ENCODE results near the gene TNFRSF25. TPM values are rescaled to one million over a fixed set of nuclear protein-coding genes. Genes with fewer than 3 reads are reported as not detected.
"Not testable (repeated sequence)": the region's sequence is repeated elsewhere in the genome, so short reads cannot be mapped to it uniquely, and the experiment has no call there.

TNFRSF25 gene
- total and polyA plus RNA-seq, 4 donors, result 9.5 to 37.5 (median 21.4) TPM

DNA sequence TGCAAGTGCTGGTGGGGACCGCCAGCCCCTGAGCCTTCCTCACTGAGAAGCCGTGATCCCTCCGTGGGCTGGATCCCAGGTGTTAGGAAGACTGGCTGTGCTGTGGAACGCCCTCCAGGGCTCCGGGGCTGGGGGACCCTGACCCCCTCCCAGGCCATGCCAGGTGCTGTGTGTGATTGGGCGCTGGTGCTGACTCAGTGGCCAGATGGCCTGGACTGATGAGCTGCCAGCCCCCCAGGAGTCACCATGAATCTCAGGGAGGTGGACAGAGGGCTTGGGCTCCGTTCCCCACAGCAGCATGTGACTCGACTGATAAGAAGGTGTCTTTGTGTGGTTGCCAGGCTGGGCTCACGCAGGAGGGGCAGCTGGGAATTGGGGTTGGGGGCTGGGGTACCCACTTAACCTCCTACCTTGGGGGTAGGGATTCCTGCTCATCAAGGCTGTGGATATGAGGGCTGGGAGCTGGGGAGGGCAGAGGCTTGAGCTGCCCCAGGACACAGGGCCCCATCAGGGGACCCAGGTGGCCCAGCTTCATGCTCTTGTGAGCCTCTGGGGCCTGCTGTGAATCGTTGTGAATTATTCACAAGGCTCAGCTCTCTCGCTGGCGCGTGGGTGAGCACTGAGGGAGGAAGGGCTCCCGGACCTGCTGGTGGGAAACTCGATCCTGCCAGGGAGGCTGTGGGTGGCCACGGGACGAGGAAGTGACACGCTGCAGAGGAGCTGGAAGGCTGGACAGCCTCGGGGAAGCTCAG, 36.1 kb downstream of the TNFRSF25 start:
- not testable (repeated sequence) for H3K27ac ChIP-seq (ENCODE audit: low read depth, low read length); H3K36me3 ChIP-seq (ENCODE audit: control insufficient read depth, insufficient read depth, low read length); H3K9me3 ChIP-seq (ENCODE audit: control insufficient read depth, insufficient read depth, low read length); H3K4me3 ChIP-seq (ENCODE audit: low read depth, low read length)
- 19% methylated on average over 15 of the region's 19 CpGs for WGBS (ENCODE audit: insufficient coverage)
- Histone ChIP-seq H3K27me3 (ENCODE audit: control insufficient read depth, insufficient read depth, low read length) (peaks cover 23% of the 10 kb centered on the region), H3K4me1 (ENCODE audit: control insufficient read depth, insufficient read depth, low read length) (peaks cover 27% of the 10 kb centered on the region)
- peak in 1 of 6 donors; percentile 41 for DNase-seq (ENCODE audit: low read depth in 4 of 6, low spot score in 6 of 6)

DNA sequence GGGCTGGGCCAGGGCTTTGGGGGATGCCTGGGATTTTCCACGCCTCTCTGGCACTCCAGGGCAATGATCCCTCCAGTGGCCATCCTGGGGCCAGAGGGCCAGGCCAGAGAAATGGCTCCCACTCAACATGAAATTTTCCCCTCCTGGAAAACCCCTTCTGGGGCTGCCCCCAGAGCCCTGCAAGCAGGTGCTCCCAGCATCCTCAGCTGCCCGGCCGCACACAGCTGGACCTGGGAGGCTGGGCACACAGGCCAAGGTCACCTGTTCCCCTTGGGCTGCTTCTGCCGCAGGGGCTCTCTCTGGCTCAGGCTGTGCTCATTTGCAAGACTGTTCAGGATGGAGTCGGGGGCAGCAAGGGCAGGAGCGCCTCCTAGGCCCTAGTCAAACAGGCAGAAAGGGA, 37.5 kb downstream of the TNFRSF25 start:
- peaks cover 34% of the 10 kb centered on the region for H3K27me3 ChIP-seq (ENCODE audit: control insufficient read depth, insufficient read depth, low read length)
- not testable (repeated sequence) for H3K4me3 ChIP-seq (ENCODE audit: low read depth, low read length); H3K9me3 ChIP-seq (ENCODE audit: control insufficient read depth, insufficient read depth, low read length); H3K27ac ChIP-seq (ENCODE audit: low read depth, low read length); H3K36me3 ChIP-seq (ENCODE audit: control insufficient read depth, insufficient read depth, low read length); DNase-seq (ENCODE audit: low read depth in 4 of 6, low spot score in 6 of 6)
- H3K4me1 ChIP-seq (ENCODE audit: control insufficient read depth, insufficient read depth, low read length), result peaks cover 30% of the 10 kb centered on the region
- WGBS (ENCODE audit: insufficient coverage), result 81% methylated on average over 6 of the region's 6 CpGs

DNA sequence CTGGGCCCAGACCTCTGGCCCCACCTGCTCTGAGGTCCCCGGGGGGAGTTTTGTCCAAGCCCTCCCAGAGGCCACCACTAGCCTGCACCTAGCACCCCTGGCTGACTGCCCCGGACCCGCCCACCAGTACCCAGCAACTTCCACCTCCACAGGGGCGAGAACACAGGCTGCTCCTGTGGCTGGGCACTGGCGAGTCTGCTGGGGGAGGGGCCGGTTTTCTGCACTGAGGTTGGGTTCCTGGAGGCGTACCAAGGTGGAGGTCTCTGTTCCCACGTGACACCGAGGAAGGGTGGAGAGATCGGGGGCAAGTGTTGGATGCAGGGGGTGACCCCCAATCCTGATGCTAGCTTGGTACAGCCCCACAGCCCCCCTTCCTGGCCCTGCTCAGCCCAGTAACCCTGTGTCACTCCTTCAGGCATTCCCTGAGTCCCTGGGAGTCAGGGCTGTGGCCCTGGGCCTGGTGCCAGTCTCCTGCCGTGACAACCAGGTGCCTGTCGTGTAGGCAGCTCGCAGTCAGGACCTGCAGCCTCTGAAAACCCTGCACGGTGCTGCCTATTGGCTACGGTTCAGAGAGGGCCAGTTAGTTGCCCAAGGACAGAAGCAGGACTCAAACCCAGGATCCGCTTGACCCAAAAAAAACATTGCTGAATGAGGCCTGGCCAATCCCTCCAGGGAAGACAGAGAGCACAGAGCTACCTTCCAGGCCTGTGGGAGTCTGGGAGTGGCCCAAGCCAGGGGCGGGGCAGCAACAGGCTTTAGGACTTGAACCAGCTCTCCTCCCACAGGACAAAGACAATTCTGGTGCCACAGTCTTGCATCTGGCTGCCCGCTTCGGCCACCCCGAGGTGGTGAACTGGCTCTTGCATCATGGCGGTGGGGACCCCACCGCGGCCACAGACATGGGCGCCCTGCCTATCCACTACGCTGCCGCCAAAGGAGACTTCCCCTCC, 38.3 kb downstream of the TNFRSF25 start:
- WGBS (ENCODE audit: insufficient coverage), result 79% methylated on average over 21 of the region's 26 CpGs
- peaks cover 41% of the 10 kb centered on the region for H3K27me3 ChIP-seq (ENCODE audit: control insufficient read depth, insufficient read depth, low read length)

DNA sequence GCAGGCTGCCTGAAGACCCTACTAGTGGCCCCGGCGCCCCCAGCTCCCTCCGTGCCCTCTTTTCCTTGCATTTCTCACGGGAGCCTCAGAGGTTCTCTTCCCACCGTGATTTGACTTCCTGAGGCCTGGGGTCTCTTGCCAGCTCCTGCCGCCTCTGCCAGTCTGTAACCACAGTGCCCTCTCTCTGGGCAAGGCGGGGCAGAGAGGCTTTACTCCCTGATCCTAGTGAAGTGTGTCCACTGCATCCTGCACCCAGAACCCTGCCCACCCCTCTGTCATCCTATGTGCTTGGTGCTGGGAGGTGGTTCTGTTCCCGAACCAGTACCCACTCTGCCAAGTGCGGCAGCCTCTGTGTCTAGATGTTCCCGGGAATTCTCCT, 39.0 kb downstream of the TNFRSF25 start:
- 80% methylated on average over 8 of the region's 10 CpGs for WGBS (ENCODE audit: insufficient coverage)
- no peak for DNase-seq (ENCODE audit: low read depth in 4 of 6, low spot score in 6 of 6)
- H3K9me3 ChIP-seq (ENCODE audit: control insufficient read depth, insufficient read depth, low read length), result no peaks in the 10 kb centered on the region
- H3K4me1 ChIP-seq (ENCODE audit: control insufficient read depth, insufficient read depth, low read length), result peaks cover 39% of the 10 kb centered on the region
- H3K27me3 ChIP-seq (ENCODE audit: control insufficient read depth, insufficient read depth, low read length), result peaks cover 43% of the 10 kb centered on the region
- H3K36me3 ChIP-seq (ENCODE audit: control insufficient read depth, insufficient read depth, low read length), result no peaks in the 10 kb centered on the region
- no peak overlapping the region for H3K27ac ChIP-seq (ENCODE audit: low read depth, low read length)
- no peak overlapping the region for H3K4me3 ChIP-seq (ENCODE audit: low read depth, low read length)

More for the DNA sequence above, 38.3 kb downstream of the TNFRSF25 start:
- Histone ChIP-seq H3K9me3 (ENCODE audit: control insufficient read depth, insufficient read depth, low read length) (no peaks in the 10 kb centered on the region), H3K36me3 (ENCODE audit: control insufficient read depth, insufficient read depth, low read length) (no peaks in the 10 kb centered on the region), H3K27ac (ENCODE audit: low read depth, low read length) (no peak overlapping the region), H3K4me1 (ENCODE audit: control insufficient read depth, insufficient read depth, low read length) (peaks cover 37% of the 10 kb centered on the region), H3K4me3 (ENCODE audit: low read depth, low read length) (no peak overlapping the region)
- DNase-seq (ENCODE audit: low read depth in 4 of 6, low spot score in 6 of 6), result no peak

DNA sequence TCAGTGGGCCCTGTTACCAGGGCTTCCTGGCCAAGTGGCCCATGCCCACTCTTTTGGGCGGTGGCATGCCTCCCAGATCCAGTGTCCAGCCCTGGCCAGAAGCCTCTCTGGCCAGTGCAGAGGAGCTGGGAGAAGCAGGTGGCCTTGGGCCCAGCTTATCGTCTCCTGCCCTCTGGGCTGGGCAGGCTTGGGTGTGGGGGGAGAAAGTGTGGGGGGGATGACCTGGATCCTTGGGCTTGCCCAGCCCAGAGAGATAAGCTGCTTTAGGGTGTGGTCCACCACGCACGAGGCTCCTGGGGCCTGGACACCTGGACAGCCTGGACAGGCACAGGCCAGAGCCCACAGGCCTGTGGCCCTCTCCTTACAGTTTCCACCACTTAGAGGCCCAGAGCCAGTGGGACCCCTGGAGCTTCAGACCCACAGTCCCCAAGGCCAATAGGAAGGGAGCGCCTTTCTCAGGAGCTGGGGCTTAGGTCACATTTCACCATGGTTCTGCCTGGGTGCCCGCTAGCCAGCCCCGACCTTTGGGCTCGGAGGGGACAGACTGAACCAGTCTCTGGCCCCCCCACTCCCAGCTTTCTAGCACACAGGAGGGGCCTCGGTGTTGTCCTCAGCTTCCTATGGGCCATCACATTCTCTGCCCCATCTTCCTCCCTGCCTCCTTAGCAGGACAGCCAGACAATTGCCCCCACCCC, 39.5 kb downstream of the TNFRSF25 start:
- Histone ChIP-seq H3K36me3 (ENCODE audit: control insufficient read depth, insufficient read depth, low read length) (no peaks in the 10 kb centered on the region), H3K9me3 (ENCODE audit: control insufficient read depth, insufficient read depth, low read length) (no peaks in the 10 kb centered on the region), H3K27me3 (ENCODE audit: control insufficient read depth, insufficient read depth, low read length) (peaks cover 48% of the 10 kb centered on the region), H3K4me1 (ENCODE audit: control insufficient read depth, insufficient read depth, low read length) (peaks cover 39% of the 10 kb centered on the region), H3K4me3 (ENCODE audit: low read depth, low read length) (no peak overlapping the region), H3K27ac (ENCODE audit: low read depth, low read length) (no peak overlapping the region)
- WGBS (ENCODE audit: insufficient coverage), result 91% methylated on average over 9 of the region's 9 CpGs
- no peak for DNase-seq (ENCODE audit: low read depth in 4 of 6, low spot score in 6 of 6)

DNA sequence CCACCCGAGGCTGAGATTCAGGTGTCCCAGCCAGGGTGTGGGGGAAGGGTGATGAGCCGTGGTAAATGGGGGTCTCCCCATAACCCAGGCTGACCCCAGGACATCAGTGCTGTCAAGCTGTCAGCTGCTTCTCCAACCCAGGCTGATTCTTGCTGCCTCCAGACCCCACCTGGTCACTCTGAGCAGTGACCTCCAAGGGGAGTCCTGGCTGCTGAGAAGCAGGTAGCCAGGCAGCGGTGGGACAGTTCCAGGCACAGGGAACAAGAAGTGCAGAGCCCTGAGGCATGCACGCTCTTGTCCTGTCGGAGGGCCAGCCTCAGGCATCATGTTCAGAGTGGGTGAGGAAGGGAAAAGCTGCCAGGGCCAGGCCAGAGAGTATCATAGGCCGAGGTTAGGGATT, 40.3 kb downstream of the TNFRSF25 start:
- no peaks in the 10 kb centered on the region for H3K9me3 ChIP-seq (ENCODE audit: control insufficient read depth, insufficient read depth, low read length)
- no peak for DNase-seq (ENCODE audit: low read depth in 4 of 6, low spot score in 6 of 6)
- no peak overlapping the region for H3K4me3 ChIP-seq (ENCODE audit: low read depth, low read length)
- no peak overlapping the region for H3K27ac ChIP-seq (ENCODE audit: low read depth, low read length)
- peaks cover 56% of the 10 kb centered on the region for H3K27me3 ChIP-seq (ENCODE audit: control insufficient read depth, insufficient read depth, low read length)
- no peaks in the 10 kb centered on the region for H3K36me3 ChIP-seq (ENCODE audit: control insufficient read depth, insufficient read depth, low read length)
- peaks cover 39% of the 10 kb centered on the region for H3K4me1 ChIP-seq (ENCODE audit: control insufficient read depth, insufficient read depth, low read length)
- 90% methylated on average over 5 of the region's 6 CpGs for WGBS (ENCODE audit: insufficient coverage)

DNA sequence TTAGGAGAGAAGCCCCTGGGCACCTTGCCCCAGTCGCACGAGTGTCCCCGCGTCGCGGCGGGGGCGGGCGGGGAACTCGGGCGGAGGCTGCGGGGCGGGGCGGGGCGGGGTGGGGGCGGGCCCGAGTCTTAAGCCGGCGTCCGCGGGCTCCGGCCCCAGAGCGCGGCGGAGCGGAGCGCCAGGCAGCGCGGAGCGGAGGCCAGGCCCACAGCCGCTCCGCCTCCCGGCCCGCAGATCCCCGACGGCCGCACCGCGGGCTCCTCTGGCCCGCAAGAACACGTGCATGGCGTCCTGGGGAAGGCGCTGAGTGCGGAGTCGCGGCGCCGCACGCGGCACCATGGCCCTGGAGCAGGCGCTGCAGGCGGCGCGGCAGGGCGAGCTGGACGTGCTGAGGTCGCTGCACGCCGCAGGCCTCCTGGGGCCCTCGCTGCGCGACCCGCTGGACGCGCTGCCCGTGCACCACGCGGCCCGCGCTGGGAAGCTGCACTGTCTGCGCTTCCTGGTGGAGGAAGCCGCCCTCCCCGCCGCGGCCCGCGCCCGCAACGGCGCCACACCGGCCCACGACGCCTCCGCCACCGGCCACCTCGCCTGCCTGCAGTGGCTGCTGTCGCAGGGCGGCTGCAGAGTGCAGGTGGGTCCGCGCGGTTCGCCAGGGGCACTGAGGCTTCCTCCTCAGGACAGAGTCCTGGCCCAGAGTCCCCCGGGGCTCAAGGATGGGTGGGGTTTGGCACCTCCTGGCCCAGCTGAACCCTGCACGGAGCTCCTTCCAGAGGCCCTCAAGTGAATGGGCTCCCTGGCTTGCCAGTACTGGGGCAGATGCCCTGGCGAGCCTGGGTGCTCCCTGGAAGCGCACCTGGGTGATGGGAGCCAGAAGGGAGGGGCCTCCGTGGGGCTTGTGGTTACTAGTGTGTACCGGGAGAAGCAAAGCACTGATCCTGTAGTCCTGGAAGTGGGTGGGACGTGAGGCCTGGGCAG, 41.1 kb downstream of the TNFRSF25 start, which contains the start of gene ESPN:
Gene ESPN, plus strand, starts transcription at position 158 of the 975 bp plus-strand sequence. Its CDS starts 180 bp downstream, at position 338.
- no peak within 1 kb of the TSS for H3K27ac ChIP-seq (ENCODE audit: low read depth, low read length)
- H3K36me3 ChIP-seq (ENCODE audit: control insufficient read depth, insufficient read depth, low read length), result no peaks in the 10 kb centered on the region
- no peak within 1 kb of the TSS for H3K4me3 ChIP-seq (ENCODE audit: low read depth, low read length)
- 8% methylated on average over 99 of the region's 99 CpGs for WGBS (ENCODE audit: insufficient coverage)
- H3K27me3 ChIP-seq (ENCODE audit: control insufficient read depth, insufficient read depth, low read length), result peaks cover 63% of the 10 kb centered on the region
- no peak for DNase-seq (ENCODE audit: low read depth in 4 of 6, low spot score in 6 of 6)
- no peaks in the 10 kb centered on the region for H3K9me3 ChIP-seq (ENCODE audit: control insufficient read depth, insufficient read depth, low read length)
- peaks cover 40% of the 10 kb centered on the region for H3K4me1 ChIP-seq (ENCODE audit: control insufficient read depth, insufficient read depth, low read length)

DNA sequence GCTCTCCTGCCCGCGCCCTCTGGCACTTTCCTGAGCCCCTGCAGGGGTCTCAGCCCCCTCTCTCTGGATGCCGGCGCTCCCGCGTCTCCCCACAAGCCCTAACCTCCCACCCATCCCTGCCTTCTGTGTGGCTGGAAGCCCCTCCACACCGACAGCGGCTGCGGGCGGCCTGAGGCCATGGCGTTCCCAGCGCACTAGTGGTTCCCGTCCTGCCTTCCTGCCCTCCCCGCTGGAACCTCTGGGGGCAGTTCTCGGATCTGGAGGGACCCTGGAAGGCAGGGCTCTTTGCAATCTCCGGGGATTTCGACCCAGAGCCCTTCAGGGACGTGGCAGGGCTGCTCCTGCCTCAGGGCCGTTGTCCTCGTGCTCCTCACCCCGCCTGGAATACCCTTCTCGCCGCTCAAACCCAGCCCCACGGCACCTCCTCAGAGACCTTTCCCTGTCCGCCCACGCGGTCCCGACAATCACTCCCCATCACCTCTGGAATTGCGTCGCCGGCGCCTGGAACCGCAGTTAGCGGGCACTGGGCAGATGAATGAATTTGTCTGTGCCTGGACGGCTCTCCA, 41.9 kb downstream of the TNFRSF25 start:
- WGBS (ENCODE audit: insufficient coverage), result 6% methylated on average over 31 of the region's 35 CpGs
- Histone ChIP-seq H3K4me3 (ENCODE audit: low read depth, low read length) (no peak overlapping the region), H3K27me3 (ENCODE audit: control insufficient read depth, insufficient read depth, low read length) (peaks cover 69% of the 10 kb centered on the region)

More for the DNA sequence above, 41.9 kb downstream of the TNFRSF25 start:
- H3K27ac ChIP-seq (ENCODE audit: low read depth, low read length), result no peak overlapping the region
- H3K9me3 ChIP-seq (ENCODE audit: control insufficient read depth, insufficient read depth, low read length), result no peaks in the 10 kb centered on the region
- DNase-seq (ENCODE audit: low read depth in 4 of 6, low spot score in 6 of 6), result no peak
- H3K4me1 ChIP-seq (ENCODE audit: control insufficient read depth, insufficient read depth, low read length), result peaks cover 39% of the 10 kb centered on the region
- no peaks in the 10 kb centered on the region for H3K36me3 ChIP-seq (ENCODE audit: control insufficient read depth, insufficient read depth, low read length)
